Measurements from ENCODE around the gene HYOU1. TPM values are rescaled to one million over a fixed set of nuclear protein-coding genes. Genes with fewer than 3 reads are reported as not detected.
A peak's percentile ranks its signal among the peaks of the same experiment; 100 is the strongest.

HYOU1 gene
- total RNA-seq, 2 experiments from 2014 or later, result 76.5 to 81.4 TPM

DNA sequence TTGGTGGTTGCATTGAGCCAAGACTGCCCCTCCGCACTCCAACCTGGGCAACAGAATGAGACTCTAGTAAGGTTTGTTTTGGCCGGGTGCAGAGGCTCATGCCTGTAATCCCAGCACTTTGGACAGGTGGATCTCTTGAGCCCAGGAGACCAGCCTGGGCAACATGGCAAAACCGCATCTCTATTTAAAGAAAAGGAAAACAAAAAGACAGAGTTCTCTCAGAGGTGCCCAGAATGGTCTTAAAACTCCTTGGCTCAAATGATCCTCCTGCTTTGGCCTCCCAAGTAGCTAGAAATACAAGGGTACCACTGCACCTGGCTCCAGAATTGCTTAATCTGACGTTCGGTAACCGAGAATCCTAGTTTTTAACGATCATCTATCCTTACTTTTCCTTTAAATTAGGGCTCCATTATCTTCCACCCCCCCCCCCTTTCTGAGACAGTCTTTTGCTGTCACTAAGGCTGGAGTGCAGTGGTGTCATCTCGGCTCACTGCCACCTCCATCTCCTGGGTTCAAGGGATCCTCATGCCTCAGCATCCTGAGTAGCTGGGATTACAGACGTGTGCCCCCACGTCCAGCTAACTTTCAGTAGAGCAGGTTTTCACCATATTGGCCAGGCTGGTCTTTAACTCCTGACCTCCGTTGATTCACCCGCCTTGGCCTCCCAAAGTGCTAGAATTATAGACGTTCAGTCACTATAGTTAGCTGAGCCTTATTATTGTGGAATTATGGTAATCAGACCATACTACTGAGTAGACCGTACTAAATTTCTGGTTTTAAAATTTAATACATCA lies 40.6 kb downstream of the HYOU1 start:
- H3K4me3 ChIP-seq (ENCODE audit: low read length), result no peak overlapping the region
- Mint-ChIP-seq H3K4me1 (ENCODE audit: low read depth) (peaks cover 65% of the 10 kb centered on the region), H3K27ac (peak overlapping the region; percentile 99), H3K36me3 (ENCODE audit: low read depth) (peaks cover 94% of the 10 kb centered on the region), H3K27me3 (no peaks in the 10 kb centered on the region), H3K4me3 (peak overlapping the region; percentile 100), H3K9me3 (no peaks in the 10 kb centered on the region)
- ChIA-PET POLR2A (interaction anchor here (0.7 to 4.9 kb wide), 4 partner anchors 19 to 86 kb away, joined by 3 to 74 read pairs (median 6); partner anchors contain the start of genes CENATAC, DPAGT1 and VPS11), CTCF (interaction anchor here (1.0 to 1.1 kb wide), 2 partner anchors 14 to 19 kb away, joined by 3 to 4 read pairs; partner anchors contain the start of genes CENATAC and SLC37A4)
- H3K4me1 ChIP-seq (ENCODE audit: insufficient read depth, low read length), result peaks cover 45% of the 10 kb centered on the region
- H3K9me3 ChIP-seq (ENCODE audit: control insufficient read depth in 1 of 2, insufficient read depth in 1 of 2, low read length in 2 of 2), result peaks cover 0 to 3% of the 10 kb centered on the region in 2 experiments
- peaks cover 61% of the 10 kb centered on the region for H3K36me3 ChIP-seq (ENCODE audit: insufficient read depth, low read length)
- TF ChIP-seq CTCF (IDR thresholded peaks at IDR 0.05), result no peak
- intact Hi-C loops (cut with DNase I, micrococcal nuclease), result loop anchor here in 1 of 2 experiments (5.0 kb wide), 1 partner anchor 181 kb away; no protein-coding TSS in a partner anchor
- H3K27ac ChIP-seq (ENCODE audit: low read depth in 1 of 2, low read length in 2 of 2), result peak overlapping the region; percentile 93
- DNase-seq, result no peak
- ATAC-seq (ENCODE audit: poor library complexity), result no peak
- H3K27me3 ChIP-seq (ENCODE audit: control insufficient read depth in 1 of 2, insufficient read depth in 2 of 2, low read length in 2 of 2), result no peaks in the 10 kb centered on the region

- H3K36me3 Mint-ChIP-seq (ENCODE audit: low read depth), result peaks cover 92% of the 10 kb centered on the region
- peaks cover 64% of the 10 kb centered on the region for H3K36me3 ChIP-seq (ENCODE audit: insufficient read depth, low read length)
- peak overlapping the region; percentile 99 for H3K27ac Mint-ChIP-seq
- no peak overlapping the region for H3K4me3 ChIP-seq (ENCODE audit: low read length)
- H3K9me3 ChIP-seq (ENCODE audit: control insufficient read depth in 1 of 2, insufficient read depth in 1 of 2, low read length in 2 of 2), result peaks cover 0 to 3% of the 10 kb centered on the region in 2 experiments
- no peaks in the 10 kb centered on the region for H3K9me3 Mint-ChIP-seq
- H3K4me3 Mint-ChIP-seq, result peak overlapping the region; percentile 100
- ChIA-PET POLR2A (interaction anchor here (0.7 to 4.9 kb wide), 5 partner anchors 16 to 80 kb away, joined by 3 to 74 read pairs (median 4); partner anchors contain the start of genes CENATAC, SLC37A4 and VPS11), CTCF (interaction anchor here (1.0 to 1.1 kb wide), 2 partner anchors 15 to 17 kb away, joined by 3 to 4 read pairs; partner anchors contain the start of genes CENATAC and SLC37A4)
- no peaks in the 10 kb centered on the region for H3K27me3 Mint-ChIP-seq
- intact Hi-C loops (cut with DNase I, micrococcal nuclease), result loop anchor here in 1 of 2 experiments (5.0 kb wide), 1 partner anchor 182 kb away; no protein-coding TSS in a partner anchor
- peaks cover 33% of the 10 kb centered on the region for H3K4me1 ChIP-seq (ENCODE audit: insufficient read depth, low read length)
- H3K27me3 ChIP-seq (ENCODE audit: control insufficient read depth in 1 of 2, insufficient read depth in 2 of 2, low read length in 2 of 2), result no peaks in the 10 kb centered on the region
- H3K4me1 Mint-ChIP-seq (ENCODE audit: low read depth), result peaks cover 57% of the 10 kb centered on the region
- H3K27ac ChIP-seq (ENCODE audit: low read depth in 1 of 2, low read length in 2 of 2), result no peak overlapping the region
- ATAC-seq (ENCODE audit: poor library complexity), result no peak
- DNase-seq, result no peak
- TF ChIP-seq CTCF (IDR thresholded peaks at IDR 0.05), result no peak
These were observed 41.9 kb downstream of the HYOU1 start for GRCh38 chr11:119015054-119015611.

- no peak overlapping the region for H3K27ac ChIP-seq (ENCODE audit: low read depth in 1 of 2, low read length in 2 of 2)
- H3K27me3 ChIP-seq (ENCODE audit: control insufficient read depth in 1 of 2, insufficient read depth in 2 of 2, low read length in 2 of 2), result no peaks in the 10 kb centered on the region
- H3K4me3 ChIP-seq (ENCODE audit: low read length), result no peak overlapping the region
- ChIA-PET CTCF (no interaction called here), POLR2A (interaction anchor here (0.8 to 1.8 kb wide), 4 partner anchors 16 to 53 kb away, joined by 3 to 8 read pairs (median 4); partner anchors contain the start of genes CENATAC, SLC37A4 and VPS11)
- no peak for TF ChIP-seq CTCF (IDR thresholded peaks at IDR 0.05)
- peaks cover 0 to 3% of the 10 kb centered on the region in 2 experiments for H3K9me3 ChIP-seq (ENCODE audit: control insufficient read depth in 1 of 2, insufficient read depth in 1 of 2, low read length in 2 of 2)
- H3K36me3 ChIP-seq (ENCODE audit: insufficient read depth, low read length), result peaks cover 68% of the 10 kb centered on the region
- peaks cover 93% of the 10 kb centered on the region for H3K36me3 Mint-ChIP-seq (ENCODE audit: low read depth)
- H3K4me3 Mint-ChIP-seq, result peak overlapping the region; percentile 38
- no peaks in the 10 kb centered on the region for H3K9me3 Mint-ChIP-seq
- no peaks in the 10 kb centered on the region for H3K27me3 Mint-ChIP-seq
- ATAC-seq (ENCODE audit: poor library complexity) (no peak), DNase-seq (no peak)
- peaks cover 25% of the 10 kb centered on the region for H3K4me1 ChIP-seq (ENCODE audit: insufficient read depth, low read length)
- peaks cover 50% of the 10 kb centered on the region for H3K4me1 Mint-ChIP-seq (ENCODE audit: low read depth)
- H3K27ac Mint-ChIP-seq, result peak overlapping the region; percentile 49
- intact Hi-C loops (cut with DNase I, micrococcal nuclease), result no loop called here
These were observed 42.6 kb downstream of the HYOU1 start for GRCh38 chr11:119014209-119014924.
